SU-DHL-6 (cell line): Measurements from ENCODE around the gene ZNF718.

Source experiments
- EZH2phosphoT487 ChIP-seq: fragments of 200-600 bp; sonication (generic), shearing (Covaris generic); conservative IDR thresholded peaks from 2 replicates; pipeline ENCODE4 v1.6.1; 2018; ENCODE audit warnings: mild to moderate bottlenecking, antibody characterized with exemption, low read length, moderate library complexity, mixed read lengths
- TF ChIP-seq, protein P1 (sequence below): fragments of 200-600 bp; sonication (generic); IDR thresholded peaks from one replicate; pipeline ENCODE4 v1.5.1; 2017; ENCODE audit warnings: antibody characterized with exemption, mild to moderate bottlenecking, low read length, moderate library complexity; ENCODE audit not compliant: insufficient read depth, poor library complexity, severe bottlenecking

DNA sequence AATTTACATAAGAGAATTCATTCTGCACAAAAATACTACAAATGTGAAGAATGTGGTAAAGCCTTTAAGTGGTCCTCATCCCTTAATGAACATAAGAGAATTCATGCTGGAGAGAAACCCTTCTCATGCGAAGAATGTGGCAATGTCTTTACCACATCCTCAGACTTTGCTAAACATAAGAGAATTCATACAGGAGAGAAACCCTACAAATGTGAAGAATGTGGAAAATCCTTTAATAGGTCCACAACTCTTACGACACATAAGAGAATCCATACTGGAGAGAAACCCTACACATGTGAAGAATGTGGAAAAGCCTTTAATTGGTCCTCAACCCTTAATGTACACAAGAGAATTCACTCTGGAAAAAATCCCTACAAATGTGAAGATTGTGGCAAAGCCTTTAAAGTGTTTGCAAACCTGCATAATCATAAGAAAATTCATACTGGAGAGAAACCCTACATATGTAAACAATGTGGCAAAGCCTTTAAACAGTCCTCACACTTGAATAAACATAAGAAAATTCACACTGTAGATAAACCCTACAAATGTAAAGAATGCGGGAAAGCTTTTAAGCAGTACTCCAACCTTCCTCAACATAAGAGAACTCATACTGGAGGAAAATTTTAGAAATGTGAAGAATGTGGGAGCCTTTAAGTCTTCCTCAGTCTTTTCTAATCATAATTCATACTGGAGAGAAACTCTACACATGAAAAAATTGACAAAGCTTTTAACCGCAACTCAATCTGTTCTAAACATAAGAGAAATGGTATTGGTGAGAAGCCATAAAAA, 37.4 kb downstream of the ZNF718 start:
- no peak for TF ChIP-seq EZH2phosphoT487
- TF ChIP-seq, protein P1, sequence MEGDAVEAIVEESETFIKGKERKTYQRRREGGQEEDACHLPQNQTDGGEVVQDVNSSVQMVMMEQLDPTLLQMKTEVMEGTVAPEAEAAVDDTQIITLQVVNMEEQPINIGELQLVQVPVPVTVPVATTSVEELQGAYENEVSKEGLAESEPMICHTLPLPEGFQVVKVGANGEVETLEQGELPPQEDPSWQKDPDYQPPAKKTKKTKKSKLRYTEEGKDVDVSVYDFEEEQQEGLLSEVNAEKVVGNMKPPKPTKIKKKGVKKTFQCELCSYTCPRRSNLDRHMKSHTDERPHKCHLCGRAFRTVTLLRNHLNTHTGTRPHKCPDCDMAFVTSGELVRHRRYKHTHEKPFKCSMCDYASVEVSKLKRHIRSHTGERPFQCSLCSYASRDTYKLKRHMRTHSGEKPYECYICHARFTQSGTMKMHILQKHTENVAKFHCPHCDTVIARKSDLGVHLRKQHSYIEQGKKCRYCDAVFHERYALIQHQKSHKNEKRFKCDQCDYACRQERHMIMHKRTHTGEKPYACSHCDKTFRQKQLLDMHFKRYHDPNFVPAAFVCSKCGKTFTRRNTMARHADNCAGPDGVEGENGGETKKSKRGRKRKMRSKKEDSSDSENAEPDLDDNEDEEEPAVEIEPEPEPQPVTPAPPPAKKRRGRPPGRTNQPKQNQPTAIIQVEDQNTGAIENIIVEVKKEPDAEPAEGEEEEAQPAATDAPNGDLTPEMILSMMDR, result no peak
